Trophoblast cell (in vitro differentiated cells and primary cell): ENCODE measurements around the gene PANX1.

Source experiments
- DNase-seq, 2 donors: peaks; one replicate each; pipeline ENCODE4 v3.0.0-alpha.2; 2016
- H2AFZ ChIP-seq: 2 replicates; pipeline ENCODE4 v1.6.1; 2013; ENCODE audit warnings: low read length, moderate library complexity, mild to moderate bottlenecking; ENCODE audit not compliant: insufficient read depth, poor library complexity
- H2AK5ac ChIP-seq: 2 replicates; pipeline ENCODE4 v1.6.1; 2013; ENCODE audit warnings: mild to moderate bottlenecking, low read length
- H2BK120ac ChIP-seq: 2 replicates; pipeline ENCODE4 v1.6.1; 2013; ENCODE audit warnings: low read length, mild to moderate bottlenecking, moderate library complexity; ENCODE audit not compliant: insufficient read depth, poor library complexity
- H2BK12ac ChIP-seq: 2 replicates; pipeline ENCODE4 v1.6.1; 2013; ENCODE audit warnings: mild to moderate bottlenecking, low read length, moderate library complexity
- H2BK5ac ChIP-seq: 2 replicates; pipeline ENCODE4 v1.6.1; 2013; ENCODE audit warnings: low read length, low read depth, moderate library complexity, mild to moderate bottlenecking; ENCODE audit not compliant: poor library complexity
- H3K14ac ChIP-seq: 2 replicates; pipeline ENCODE4 v1.6.1; 2013; ENCODE audit warnings: mild to moderate bottlenecking, low read length
- H3K18ac ChIP-seq: 2 replicates; pipeline ENCODE4 v1.6.1; 2013; ENCODE audit warnings: mild to moderate bottlenecking, low read length
- H3K23ac ChIP-seq: 2 replicates; pipeline ENCODE4 v1.6.1; 2013; ENCODE audit warnings: low read length
- H3K27ac ChIP-seq: 2 replicates; pipeline ENCODE4 v1.5.1; 2013; ENCODE audit warnings: low read depth, mild to moderate bottlenecking, inconsistent platforms, low read length, moderate library complexity
- H3K27me3 ChIP-seq: 2 replicates; pipeline ENCODE4 v1.6.1; 2013; ENCODE audit warnings: inconsistent platforms, mild to moderate bottlenecking, low read length, moderate library complexity; ENCODE audit not compliant: insufficient read depth
- H3K36me3 ChIP-seq, 2 experiments: 1 replicate in 1 of 2; 2 replicates in 1 of 2; pipeline ENCODE4 v1.6.1; 2013; ENCODE audit warnings: low read length in 2 of 2, mild to moderate bottlenecking in 2 of 2, moderate library complexity in 1 of 2; ENCODE audit not compliant: insufficient read depth in 2 of 2, control insufficient read depth in 1 of 2
- H3K4ac ChIP-seq: 2 replicates; pipeline ENCODE4 v1.6.1; 2013; ENCODE audit warnings: low read depth, mild to moderate bottlenecking, low read length, moderate library complexity
- H3K4me1 ChIP-seq, 2 experiments: 1 replicate in 1 of 2; 2 replicates in 1 of 2; pipeline ENCODE4 v1.6.1; 2013; ENCODE audit warnings: low read length in 2 of 2, mild to moderate bottlenecking in 2 of 2, moderate library complexity in 1 of 2; ENCODE audit not compliant: insufficient read depth in 2 of 2, control insufficient read depth in 1 of 2
- H3K4me2 ChIP-seq: 2 replicates; pipeline ENCODE4 v1.6.1; 2013; ENCODE audit warnings: inconsistent platforms, mild to moderate bottlenecking, low read length, moderate library complexity
- H3K4me3 ChIP-seq: 2 replicates; pipeline ENCODE4 v1.5.1; 2013; ENCODE audit warnings: mild to moderate bottlenecking, low read depth, low read length, inconsistent platforms
- H3K79me1 ChIP-seq: one replicate; pipeline ENCODE4 v1.6.1; 2013; ENCODE audit warnings: low read length
- H3K79me2 ChIP-seq: 2 replicates; pipeline ENCODE4 v1.6.1; 2013; ENCODE audit warnings: low read length, mild to moderate bottlenecking; ENCODE audit not compliant: control insufficient read depth, insufficient read depth, poor library complexity
- H3K9ac ChIP-seq: 2 replicates; pipeline ENCODE4 v1.6.1; 2013; ENCODE audit warnings: mild to moderate bottlenecking, low read length
- H3K9me3 ChIP-seq: 2 replicates; pipeline ENCODE4 v1.6.1; 2013; ENCODE audit warnings: low read depth, mild to moderate bottlenecking, control low read depth, inconsistent platforms, low read length; ENCODE audit not compliant: insufficient read depth
- H4K12ac ChIP-seq: 2 replicates; pipeline ENCODE4 v1.6.1; 2013; ENCODE audit warnings: low read depth, mild to moderate bottlenecking, low read length, moderate library complexity
- H4K8ac ChIP-seq: 2 replicates; pipeline ENCODE4 v1.6.1; 2013; ENCODE audit warnings: low read depth, mild to moderate bottlenecking, low read length, moderate library complexity
- H4K91ac ChIP-seq: one replicate; pipeline ENCODE4 v1.6.1; 2013; ENCODE audit warnings: low read depth, mild to moderate bottlenecking, low read length, moderate library complexity
- WGBS: extraction: QIAGEN DNeasy Blood & Tissue Kit; methylation state at CpG from one replicate; pipeline ENCODE4 v1.1.7; 2013; ENCODE audit warnings: missing lambda C conversion rate; ENCODE audit not compliant: insufficient read length, insufficient coverage; ENCODE audit errors: extremely low coverage; 5-methylcytosine and 5-hydroxymethylcytosine counted together

PANX1 gene

GRCh38 chr11:94194712-94195111 lies 66.1 kb downstream of the PANX1 start:
- no CpG with 5 or more reads among the region's 11 CpGs for whole genome bisulfite sequencing
- H3K14ac ChIP-seq = no peak overlapping the region
- no peaks in the 10 kb centered on the region for H3K27me3 ChIP-seq
- H3K36me3 ChIP-seq = no peaks in the 10 kb centered on the region
- H2BK5ac ChIP-seq = no peak overlapping the region
- no peak overlapping the region for H4K91ac ChIP-seq
- no peak overlapping the region for H3K27ac ChIP-seq
- H3K79me1 ChIP-seq = no peaks in the 10 kb centered on the region
- H2AK5ac ChIP-seq = no peak overlapping the region
- no peaks in the 10 kb centered on the region for H3K4me1 ChIP-seq
- no peak overlapping the region for H4K12ac ChIP-seq
- no peak overlapping the region for H3K18ac ChIP-seq
- no peak overlapping the region for H3K4me2 ChIP-seq
- no peak for DNase-seq
- no peak overlapping the region for H3K9ac ChIP-seq
- no peak overlapping the region for H4K8ac ChIP-seq
- no peak overlapping the region for H3K4ac ChIP-seq
- H3K79me2 ChIP-seq = no peaks in the 10 kb centered on the region
- no peak overlapping the region for H3K23ac ChIP-seq
- no peak overlapping the region for H2BK120ac ChIP-seq
- no peak overlapping the region for H2BK12ac ChIP-seq
- H3K9me3 ChIP-seq = no peaks in the 10 kb centered on the region
- H2AFZ ChIP-seq = no peak overlapping the region
- no peak overlapping the region for H3K4me3 ChIP-seq

GRCh38 chr11:94196363-94196762 lies 67.7 kb downstream of the PANX1 start:
- Histone ChIP-seq H2AFZ (no peak overlapping the region), H2BK120ac (no peak overlapping the region), H3K27me3 (no peaks in the 10 kb centered on the region), H4K8ac (no peak overlapping the region), H3K4me1 (no peaks in the 10 kb centered on the region), H3K4ac (no peak overlapping the region), H3K4me2 (no peak overlapping the region), H3K79me1 (no peaks in the 10 kb centered on the region), H2AK5ac (no peak overlapping the region), H3K4me3 (no peak overlapping the region), H3K36me3 (no peaks in the 10 kb centered on the region), H3K18ac (no peak overlapping the region), H3K79me2 (no peaks in the 10 kb centered on the region), H4K12ac (no peak overlapping the region), H3K9me3 (no peaks in the 10 kb centered on the region), H3K23ac (no peak overlapping the region), H4K91ac (no peak overlapping the region), H2BK12ac (no peak overlapping the region), H3K9ac (peak overlapping the region; percentile 32), H3K14ac (no peak overlapping the region), H3K27ac (no peak overlapping the region), H2BK5ac (no peak overlapping the region)
- DNase-seq = no peak
- WGBS = no CpG with 5 or more reads among the region's 4 CpGs

- Histone ChIP-seq H3K14ac (no peak overlapping the region), H2AFZ (no peak overlapping the region), H3K4me1 (no peaks in the 10 kb centered on the region), H2BK12ac (no peak overlapping the region), H3K9ac (no peak overlapping the region), H3K23ac (no peak overlapping the region), H3K4ac (no peak overlapping the region), H2BK5ac (no peak overlapping the region), H3K79me1 (no peaks in the 10 kb centered on the region), H3K36me3 (no peaks in the 10 kb centered on the region), H3K9me3 (no peaks in the 10 kb centered on the region), H2BK120ac (no peak overlapping the region), H3K27me3 (no peaks in the 10 kb centered on the region), H4K8ac (no peak overlapping the region), H3K4me3 (no peak overlapping the region), H3K27ac (no peak overlapping the region), H4K91ac (no peak overlapping the region), H2AK5ac (no peak overlapping the region), H4K12ac (no peak overlapping the region), H3K18ac (no peak overlapping the region), H3K4me2 (no peak overlapping the region), H3K79me2 (no peaks in the 10 kb centered on the region)
- no peak for DNase-seq
- no CpG with 5 or more reads among the region's 3 CpGs for WGBS
Measured at GRCh38 chr11:94198718-94199117, 70.1 kb downstream of the PANX1 start.

- DNase-seq = no peak
- Histone ChIP-seq H4K12ac (no peak overlapping the region), H3K18ac (no peak overlapping the region), H3K23ac (no peak overlapping the region), H3K36me3 (no peaks in the 10 kb centered on the region), H3K27ac (no peak overlapping the region), H2BK5ac (no peak overlapping the region), H2AFZ (no peak overlapping the region), H3K9me3 (no peaks in the 10 kb centered on the region), H3K14ac (no peak overlapping the region), H3K27me3 (no peaks in the 10 kb centered on the region), H2AK5ac (no peak overlapping the region), H4K8ac (no peak overlapping the region), H3K79me1 (no peaks in the 10 kb centered on the region), H2BK120ac (no peak overlapping the region), H3K9ac (no peak overlapping the region), H3K4me3 (no peak overlapping the region), H3K4me1 (no peaks in the 10 kb centered on the region), H2BK12ac (no peak overlapping the region), H4K91ac (no peak overlapping the region), H3K4ac (no peak overlapping the region), H3K4me2 (no peak overlapping the region), H3K79me2 (no peaks in the 10 kb centered on the region)
- no CpG with 5 or more reads among the region's 5 CpGs for WGBS
Measured at GRCh38 chr11:94199136-94200130, 70.8 kb downstream of the PANX1 start.
